Gastroesophageal sphincter (tissue), 3 donors: ENCODE measurements around the gene STARD9.

Experiments used
- CTCF ChIP-seq, 4 experiments: fragments of 200-600 bp in 2 of 4; fragments of 450-650 bp in 2 of 4; sonication (generic) in 1 of 4; IDR thresholded peaks; one replicate each; pipeline ENCODE4 v1.5.1; 2017 to 2019; ENCODE audit warnings: antibody characterized with exemption in 4 of 4, mild to moderate bottlenecking in 2 of 4, moderate library complexity in 2 of 4
- EP300 ChIP-seq: sonication (generic); formaldehyde crosslinking; IDR thresholded peaks from one replicate; pipeline ENCODE4 v1.6.1; 2017; ENCODE audit warnings: antibody characterized with exemption, mild to moderate bottlenecking
- POLR2A ChIP-seq, 2 donors: fragments of 450-650 bp; IDR thresholded peaks; one replicate each; pipeline ENCODE4 v1.6.1; 2017; ENCODE audit warnings: antibody characterized with exemption in 2 of 2, mild to moderate bottlenecking in 2 of 2, moderate library complexity in 1 of 2
- POLR2AphosphoS5 ChIP-seq: sonication (generic); formaldehyde crosslinking; IDR thresholded peaks from one replicate; pipeline ENCODE4 v1.6.1; 2017; ENCODE audit warnings: antibody characterized with exemption

DNA sequence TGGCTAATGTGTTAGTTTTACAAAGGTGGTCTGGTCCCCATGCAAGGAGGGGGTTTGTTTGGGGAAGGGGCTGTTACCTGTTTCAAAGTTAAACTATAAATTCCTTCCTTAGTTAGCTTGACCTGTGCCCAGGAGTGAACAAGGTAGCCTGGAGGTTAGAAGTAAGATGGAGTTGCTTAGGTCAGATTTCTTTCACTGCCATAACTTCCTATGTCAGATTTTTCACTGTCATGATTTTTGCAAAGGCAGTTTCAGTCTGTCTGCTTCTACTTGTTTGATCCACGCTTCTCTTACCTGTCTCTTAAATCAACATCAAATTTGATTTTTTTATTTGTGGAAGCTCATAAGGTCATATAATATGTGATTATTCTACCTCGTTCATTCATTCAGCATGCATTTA is 28.6 kb downstream of the STARD9 start:
- TF ChIP-seq POLR2AphosphoS5 (no peak), CTCF (IDR thresholded peaks at IDR 0.05) (no peak), POLR2A (IDR thresholded peaks at IDR 0.05) (no peak), EP300 (no peak)
